RWPE1 (cell line): ENCODE results near the gene CNEP1R1.

Experiments
- CTCF ChIA-PET: fragments of 350-600 bp; sonication (Branson Sonifier 250); formaldehyde crosslinking; extraction: SDS; loops from one replicate; lab custom pipeline; 2021; lab: Yijun Ruan, JAX
- POLR2A ChIA-PET: fragments of 400-600 bp; formaldehyde crosslinking; extraction: SDS; loops from one replicate; lab custom pipeline; 2020; ENCODE audit warnings: antibody characterized with exemption; ENCODE audit not compliant: low non-redundant PET; lab: Yijun Ruan, JAX
- DNase-seq: peaks from one replicate; pipeline ENCODE4 v3.0.0; 2012; ENCODE audit warnings: low spot score
- H3K27ac ChIP-seq: fragments of 450-650 bp; 2 replicates; pipeline ENCODE4 v1.5.1; 2017
- CTCF ChIP-seq: fragments of 450-650 bp; conservative IDR thresholded peaks from 2 replicates; pipeline ENCODE4 v1.5.1; 2017; ENCODE audit warnings: low read depth, mild to moderate bottlenecking

The CNEP1R1 gene

GRCh38 chr16:50045412-50045811, 20.4 kb downstream of the CNEP1R1 start:
- CTCF ChIA-PET = no interaction called here
- TF ChIP-seq CTCF = no peak
- H3K27ac ChIP-seq = no peak overlapping the region
- POLR2A ChIA-PET = interaction anchor here (0.6 kb wide), 1 partner anchor 245 kb away, joined by 3 read pairs; no protein-coding TSS in a partner anchor
- no peak for DNase-seq

- no peak for TF ChIP-seq CTCF
- ChIA-PET CTCF (interaction anchor here (0.7 kb wide), 1 partner anchor 439 kb away, joined by 8 read pairs; no protein-coding TSS in a partner anchor), POLR2A (no interaction called here)
- DNase-seq = no peak
- no peak overlapping the region for H3K27ac ChIP-seq
Observed at GRCh38 chr16:50046853-50047252, 21.8 kb downstream of the CNEP1R1 start.

GRCh38 chr16:50047864-50048263, 22.8 kb downstream of the CNEP1R1 start:
- CTCF ChIA-PET = no interaction called here
- POLR2A ChIA-PET = interaction anchor here (0.6 kb wide), 1 partner anchor 59 kb away, joined by 3 read pairs; no protein-coding TSS in a partner anchor
- DNase-seq = no peak
- no peak overlapping the region for H3K27ac ChIP-seq
- no peak for TF ChIP-seq CTCF

- POLR2A ChIA-PET = no interaction called here
- H3K27ac ChIP-seq = no peak overlapping the region
- no peak for TF ChIP-seq CTCF
- CTCF ChIA-PET = no interaction called here
- DNase-seq = no peak
Observed at GRCh38 chr16:50050802-50051201, 25.8 kb downstream of the CNEP1R1 start.

- ChIA-PET POLR2A (no interaction called here), CTCF (interaction anchor here (0.6 kb wide), 1 partner anchor 33 kb away, joined by 3 read pairs; no protein-coding TSS in a partner anchor)
- DNase-seq = no peak
Observed at GRCh38 chr16:50056226-50056625, 31.2 kb downstream of the CNEP1R1 start.

GRCh38 chr16:50058091-50058771, 33.2 kb downstream of the CNEP1R1 start:
- CTCF ChIA-PET = no interaction called here
- DNase-seq = no peak
- POLR2A ChIA-PET = no interaction called here
- TF ChIP-seq CTCF = no peak
- no peak overlapping the region for H3K27ac ChIP-seq

More at GRCh38 chr16:50056226-50056625, 31.2 kb downstream of the CNEP1R1 start:
- no peak overlapping the region for H3K27ac ChIP-seq
- TF ChIP-seq CTCF = no peak
